ENCODE measurements around the gene PPP2R5B.

PPP2R5B gene

GRCh38 chr11:64888729-64889511, 35.6 kb upstream of the PPP2R5B start:
- no peak for DNase-seq (ENCODE audit: low read depth)

- no peak for DNase-seq (ENCODE audit: low read depth)
Observed at GRCh38 chr11:64890522-64890939, 34.0 kb upstream of the PPP2R5B start.

GRCh38 chr11:64891215-64891848, 33.2 kb upstream of the PPP2R5B start:
- no peak for DNase-seq (ENCODE audit: low read depth)

- DNase-seq (ENCODE audit: low read depth), result no peak
Observed at GRCh38 chr11:64891880-64892279, 32.6 kb upstream of the PPP2R5B start.

- DNase-seq (ENCODE audit: low read depth), result no peak
Observed at GRCh38 chr11:64892411-64892831, 32.1 kb upstream of the PPP2R5B start.

GRCh38 chr11:64892838-64893193, 31.7 kb upstream of the PPP2R5B start:
- no peak for DNase-seq (ENCODE audit: low read depth)

- DNase-seq (ENCODE audit: low read depth), result no peak
Observed at GRCh38 chr11:64893194-64894069, 31.1 kb upstream of the PPP2R5B start.

GRCh38 chr11:64894070-64894811, 30.2 kb upstream of the PPP2R5B start:
- DNase-seq (ENCODE audit: low read depth), result no peak

- no peak for DNase-seq (ENCODE audit: low read depth)
Observed at GRCh38 chr11:64894812-64895452, 29.6 kb upstream of the PPP2R5B start.

GRCh38 chr11:64896448-64897022, 28.0 kb upstream of the PPP2R5B start:
- no peak for DNase-seq (ENCODE audit: low read depth)

GRCh38 chr11:64897381-64898075, 27.0 kb upstream of the PPP2R5B start:
- DNase-seq (ENCODE audit: low read depth), result no peak

GRCh38 chr11:64898076-64898445, 26.4 kb upstream of the PPP2R5B start:
- no peak for DNase-seq (ENCODE audit: low read depth)

- no peak for DNase-seq (ENCODE audit: low read depth)
Observed at GRCh38 chr11:64898541-64898940, 25.9 kb upstream of the PPP2R5B start.

GRCh38 chr11:64900263-64900678, 24.2 kb upstream of the PPP2R5B start:
- DNase-seq (ENCODE audit: low read depth), result no peak

- DNase-seq (ENCODE audit: low read depth), result no peak
Observed at GRCh38 chr11:64900774-64901173, 23.7 kb upstream of the PPP2R5B start.

GRCh38 chr11:64902102-64902900, 22.2 kb upstream of the PPP2R5B start:
- no peak for DNase-seq (ENCODE audit: low read depth)

GRCh38 chr11:64903291-64903833, 21.1 kb upstream of the PPP2R5B start:
- DNase-seq (ENCODE audit: low read depth), result no peak

- DNase-seq (ENCODE audit: low read depth), result no peak
Observed at GRCh38 chr11:64905516-64906313, 18.8 kb upstream of the PPP2R5B start.

- DNase-seq (ENCODE audit: low read depth), result no peak
Observed at GRCh38 chr11:64906314-64906635, 18.2 kb upstream of the PPP2R5B start.
